ENCODE results near the gene IGLL1.
"Not testable (repeated sequence)": the region's sequence is repeated elsewhere in the genome, so short reads cannot be mapped to it uniquely, and the experiment has no call there.

Gene IGLL1

DNA sequence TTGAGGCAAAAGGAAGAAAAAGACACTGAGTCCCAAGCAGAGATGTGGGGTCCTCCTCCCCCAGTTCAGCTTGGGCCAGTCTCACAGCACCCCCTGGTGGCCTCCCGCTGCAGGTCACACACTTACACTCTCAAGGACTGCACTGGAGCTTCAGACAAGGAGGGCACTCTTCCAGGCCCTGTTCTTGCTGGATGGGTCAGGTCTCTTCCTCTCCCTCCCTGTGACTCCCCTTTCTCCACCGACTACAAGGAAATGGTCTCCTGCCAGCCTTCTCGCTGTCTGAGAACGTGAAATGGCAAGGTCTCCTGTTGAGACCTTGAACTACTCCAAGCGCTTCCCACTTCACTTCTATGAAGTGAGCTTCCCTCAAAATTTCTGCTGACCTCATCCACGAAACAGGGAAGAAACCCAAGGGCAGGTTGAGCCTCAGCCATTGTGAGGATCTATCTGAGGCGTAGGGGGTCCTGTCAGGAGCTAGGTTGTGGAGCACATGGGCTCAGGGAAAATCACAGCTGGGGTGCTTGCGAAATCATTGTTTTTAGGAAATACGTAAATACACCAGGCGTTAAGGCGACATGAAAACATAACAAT, 11.2 kb upstream of the IGLL1 start:
- DNase-seq (ENCODE audit: low spot score): peak; percentile 51

DNA sequence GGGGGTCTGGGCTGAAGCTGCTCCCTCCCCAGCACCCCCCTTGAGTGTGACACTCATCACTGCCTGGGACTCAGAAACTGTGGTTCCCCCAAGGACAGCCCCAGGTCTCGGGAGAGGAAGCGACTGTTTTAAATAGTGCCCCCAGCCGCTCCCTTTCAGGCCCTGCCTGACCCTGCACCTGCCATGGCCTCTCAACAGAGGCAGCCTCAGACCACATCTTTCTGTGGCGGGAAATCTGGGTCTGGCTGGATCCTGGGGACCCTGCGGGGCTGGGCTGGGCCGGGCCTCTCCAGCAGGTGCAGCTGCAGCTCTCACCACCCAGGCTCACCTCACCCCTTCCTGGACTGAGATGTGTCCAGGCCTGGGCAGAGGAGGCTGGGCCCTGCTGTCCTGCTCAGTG, 3.7 kb upstream of the IGLL1 start:
- DNase-seq (ENCODE audit: low spot score): no peak

DNA sequence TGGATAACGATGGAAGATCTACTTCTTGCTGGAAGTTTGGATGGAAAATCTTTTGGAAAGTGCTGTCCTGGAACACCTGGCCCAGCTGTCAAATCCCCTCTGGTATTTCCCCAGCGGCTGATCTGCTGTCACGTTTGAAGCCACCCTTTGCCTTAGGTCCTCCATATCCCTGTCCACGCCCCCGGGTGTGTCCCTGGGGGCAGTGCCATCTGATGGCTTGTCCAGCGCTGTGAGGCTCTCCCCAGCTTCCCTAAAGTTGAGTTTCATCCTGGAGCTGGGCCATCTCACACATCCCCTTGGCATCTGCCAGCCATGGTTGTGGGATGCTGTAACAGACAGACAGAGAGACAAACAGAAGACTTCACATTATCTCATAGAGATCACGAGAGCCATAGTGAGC, 3.1 kb upstream of the IGLL1 start:
- DNase-seq (ENCODE audit: low spot score): no peak

DNA sequence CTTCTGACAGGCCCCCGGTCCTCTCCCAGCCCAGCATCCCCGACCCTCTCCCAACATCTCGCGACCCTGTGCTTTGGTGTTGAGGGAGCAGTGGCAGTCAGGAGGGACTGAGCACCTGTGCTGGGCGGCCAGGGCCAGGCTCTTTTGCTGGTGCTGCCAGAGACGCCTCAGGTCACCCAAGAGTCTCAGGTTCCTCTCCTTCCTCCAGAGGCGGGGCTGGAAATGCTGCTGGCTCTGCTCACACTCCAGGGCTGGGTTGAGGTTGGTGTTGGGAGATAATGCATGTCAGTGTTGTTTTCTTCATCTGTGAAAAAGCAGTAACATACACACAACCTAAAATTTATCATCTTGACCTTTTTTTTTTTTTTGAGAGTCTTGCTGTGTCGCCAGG, 1.2 kb upstream of the IGLL1 start:
- no peak for DNase-seq (ENCODE audit: low spot score)

DNA sequence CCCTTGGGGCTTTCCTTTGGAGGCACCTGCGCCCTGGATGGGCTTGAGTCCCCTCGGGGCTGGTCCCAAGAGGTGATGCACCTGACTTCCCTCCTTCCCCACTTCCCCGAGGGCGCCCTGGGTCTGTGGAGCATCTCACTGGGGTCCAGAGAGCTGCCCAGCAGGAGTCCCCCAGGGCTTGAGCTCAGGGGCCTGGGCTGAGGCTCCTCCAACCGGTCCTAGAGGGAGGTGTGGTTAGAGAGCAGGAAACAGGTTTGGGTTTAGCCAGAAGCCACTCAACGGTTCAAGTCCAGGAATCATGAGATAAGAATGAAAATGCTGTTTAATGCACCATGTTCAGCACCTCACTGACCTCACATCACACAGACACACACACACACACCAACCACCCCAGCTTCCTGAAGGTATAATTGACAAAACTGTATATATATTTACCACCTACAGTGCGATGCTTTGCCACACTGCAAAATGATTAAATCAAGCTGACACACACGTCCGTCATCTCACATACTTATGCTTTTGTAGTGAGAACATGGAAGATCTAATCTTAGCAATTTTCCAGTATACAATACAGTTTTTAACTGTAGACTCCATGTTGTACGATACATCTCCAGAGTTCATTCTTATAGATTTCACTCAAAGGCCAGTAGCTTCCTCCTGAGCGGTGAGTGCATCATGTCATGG, 628 bp upstream of the IGLL1 start:
- DNase-seq (ENCODE audit: low spot score): peak; percentile 14

DNA sequence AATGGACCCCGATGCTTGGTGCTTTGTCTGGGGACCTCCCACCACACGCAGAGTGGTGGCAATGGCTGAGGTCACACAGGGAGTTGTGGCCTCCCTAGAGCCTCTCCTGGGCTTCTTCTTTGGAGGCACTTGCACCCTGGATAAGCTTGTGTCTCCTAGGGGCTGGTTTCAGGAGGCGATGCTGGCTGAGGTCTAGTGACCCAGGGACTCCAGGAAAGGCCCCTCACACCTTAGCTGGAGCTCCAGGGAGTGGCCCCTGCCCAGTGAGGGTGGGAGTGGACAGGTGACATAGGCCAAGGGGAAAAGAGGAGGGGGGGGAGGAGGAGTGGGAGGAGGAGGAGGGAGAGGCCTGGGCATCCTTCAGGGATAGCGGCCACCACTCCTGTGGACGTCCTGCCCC, 810 bp downstream of the IGLL1 start:
- no peak for DNase-seq (ENCODE audit: low spot score)

DNA sequence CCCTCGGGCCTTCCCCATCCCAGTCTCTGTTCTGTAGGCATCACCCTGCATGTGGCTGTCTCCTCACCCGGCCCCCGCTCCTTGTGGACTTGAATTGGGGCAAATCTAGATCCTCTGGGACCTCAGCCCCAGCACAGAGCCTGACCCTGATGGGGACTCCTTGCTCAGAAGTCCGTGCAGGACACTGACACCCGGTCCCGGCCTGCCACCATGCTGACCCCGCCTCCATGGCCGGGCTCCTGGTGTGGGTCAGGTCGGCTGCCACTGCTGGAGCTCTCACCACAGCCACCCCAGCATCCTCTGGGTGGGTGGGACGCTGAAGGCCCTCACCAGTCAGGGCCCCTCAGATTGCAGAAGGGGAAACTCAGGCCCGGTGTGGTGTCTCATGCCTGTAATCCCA, 1.8 kb downstream of the IGLL1 start:
- no peak for DNase-seq (ENCODE audit: low spot score)

DNA sequence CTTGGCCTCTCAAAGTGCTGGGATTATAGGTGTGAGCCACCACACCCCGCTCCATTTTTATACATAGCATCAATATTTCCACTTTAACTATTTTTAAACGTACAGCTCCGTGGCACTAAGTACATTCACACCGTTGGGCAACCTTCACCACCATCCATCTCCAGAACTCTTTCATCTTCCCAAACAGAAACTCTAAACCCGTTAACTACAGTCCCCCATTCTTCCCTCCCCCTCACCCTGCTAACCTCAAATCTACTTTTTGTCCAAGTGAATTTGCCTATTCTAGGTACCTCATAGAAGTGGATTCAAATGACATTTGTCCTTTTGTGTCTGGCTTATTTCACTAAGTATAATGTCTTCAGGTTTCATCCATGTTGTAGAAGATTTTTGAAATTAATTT, 3.4 kb downstream of the IGLL1 start:
- no peak for DNase-seq (ENCODE audit: low spot score)

DNA sequence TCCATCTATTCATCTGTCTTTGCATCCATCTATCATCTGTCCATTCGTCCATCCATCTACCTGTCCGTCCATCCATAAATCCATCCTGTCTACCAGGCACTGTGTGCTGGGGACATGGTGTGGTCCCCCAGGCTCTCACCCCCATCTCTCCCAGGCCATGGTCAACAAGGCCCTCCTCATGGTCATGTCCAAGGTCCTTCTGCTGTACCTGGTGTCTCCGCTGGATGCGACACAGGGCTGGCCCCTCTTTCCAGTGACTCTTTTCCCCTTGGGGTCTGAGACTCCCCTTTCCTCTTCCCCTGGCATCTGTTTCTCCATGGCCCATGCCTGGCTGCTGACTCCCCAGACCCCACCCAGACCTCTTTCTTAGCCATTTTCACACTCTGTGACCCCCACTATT, 4.5 kb downstream of the IGLL1 start:
- DNase-seq (ENCODE audit: low spot score): no peak

DNA sequence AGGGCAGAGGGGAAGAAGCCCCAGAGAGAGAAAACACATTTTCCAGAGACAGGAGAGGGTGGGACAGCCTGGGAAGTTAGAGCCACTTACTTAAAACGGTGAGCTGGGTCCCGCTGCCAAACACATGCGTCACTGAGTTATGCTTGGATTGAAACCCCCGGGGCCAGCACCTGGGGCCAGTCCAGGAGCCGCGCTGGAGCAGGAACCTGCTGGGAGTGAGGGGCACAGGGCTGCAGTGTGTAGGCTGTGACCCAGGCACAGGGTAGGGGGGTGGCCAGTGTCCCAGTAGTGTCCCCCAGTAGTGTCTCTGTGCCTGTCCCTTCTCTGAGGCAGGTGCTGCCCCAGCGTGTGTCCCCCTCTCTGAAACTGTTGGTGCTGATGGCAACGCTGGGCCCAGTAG, 5.2 kb downstream of the IGLL1 start:
- DNase-seq (ENCODE audit: low spot score): no peak

DNA sequence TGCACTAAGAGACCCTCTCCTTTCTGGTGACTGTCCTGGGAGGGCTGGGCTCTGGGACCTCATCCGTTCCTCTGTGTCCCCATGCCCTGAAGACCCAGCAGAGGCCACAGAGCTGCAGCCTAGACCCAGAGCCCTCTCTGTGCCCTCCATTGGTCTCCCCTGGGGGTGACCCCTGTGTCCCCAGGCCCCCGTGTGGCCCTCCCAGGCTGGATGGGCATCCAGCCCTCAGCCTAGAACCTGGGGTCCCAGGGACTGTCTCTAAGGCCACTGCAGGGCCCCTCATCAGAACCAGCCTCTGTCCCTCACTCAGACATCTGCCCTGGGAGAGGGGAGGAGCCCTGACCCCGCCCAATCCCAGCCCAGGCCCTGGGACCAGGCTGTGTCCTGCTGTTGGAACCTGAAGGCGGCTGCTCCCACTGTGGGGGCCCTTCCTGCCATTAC, 5.7 kb downstream of the IGLL1 start:
- DNase-seq (ENCODE audit: low spot score): no peak

DNA sequence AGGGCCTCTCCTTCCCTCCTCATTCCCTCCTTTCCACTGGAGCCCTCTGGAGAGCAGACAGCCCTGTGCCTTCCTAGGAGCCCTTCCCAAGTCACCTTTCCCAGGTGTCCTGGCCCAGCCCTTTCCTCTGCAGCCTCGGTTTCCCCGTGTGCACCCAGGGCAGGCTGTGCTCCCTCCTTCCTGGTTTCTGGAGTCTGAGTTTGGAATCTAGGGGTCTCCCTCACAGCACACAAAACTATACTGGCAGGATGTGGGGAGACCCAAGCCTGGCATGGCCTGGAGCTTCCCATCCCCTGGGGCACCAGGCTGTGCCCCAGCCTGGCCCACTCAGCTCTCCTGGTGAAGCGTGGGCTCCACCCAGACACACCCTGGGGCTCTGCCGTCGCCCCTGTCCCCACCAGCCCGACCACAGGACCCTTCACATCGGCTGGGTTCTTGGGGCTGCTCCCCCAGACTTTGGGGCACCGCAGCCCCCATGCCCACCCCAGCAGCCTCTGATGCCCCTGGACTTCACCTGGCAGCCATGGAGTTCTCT, 6.3 kb downstream of the IGLL1 start:
- not testable (repeated sequence) for DNase-seq (ENCODE audit: low spot score)

DNA sequence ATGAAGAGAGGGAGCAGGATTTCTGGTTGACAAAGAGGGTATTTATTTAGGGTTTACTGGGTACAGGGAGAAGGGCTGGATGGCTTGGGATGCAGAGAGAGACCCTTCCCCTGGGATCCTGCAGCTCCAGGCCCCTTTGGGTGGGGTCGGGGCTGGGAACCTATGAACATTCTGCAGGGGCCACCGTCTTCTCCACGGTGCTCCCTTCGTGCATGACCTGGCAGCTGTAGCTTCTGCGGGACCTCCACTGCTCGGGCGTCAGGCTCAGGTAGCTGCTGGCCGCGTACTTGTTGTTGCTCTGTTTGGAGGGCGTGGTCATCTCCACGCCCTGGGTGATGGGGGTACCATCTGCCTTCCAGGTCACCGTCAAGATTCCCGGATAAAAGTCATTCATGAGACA, 7.0 kb downstream of the IGLL1 start:
- not testable (repeated sequence) for DNase-seq (ENCODE audit: low spot score)

DNA sequence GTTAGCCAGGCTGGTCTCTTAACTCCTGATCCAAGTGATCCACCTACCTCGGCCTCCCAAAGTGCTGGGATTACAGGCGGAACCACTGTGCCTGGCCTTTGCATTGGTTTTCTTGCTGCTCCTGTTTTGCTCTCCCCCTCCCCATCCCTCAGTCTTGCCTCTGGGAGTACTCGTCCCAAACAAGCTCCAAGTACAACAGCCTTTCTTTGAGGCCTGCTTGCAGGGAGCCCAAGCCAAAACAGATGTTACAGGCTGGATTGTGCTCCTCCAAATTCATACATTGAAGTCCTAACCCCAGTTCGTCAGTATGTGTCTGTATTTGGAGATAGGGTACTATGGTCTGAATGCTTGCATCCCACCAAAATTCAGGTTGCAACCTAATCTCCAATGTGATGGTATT, 8.6 kb downstream of the IGLL1 start:
- no peak for DNase-seq (ENCODE audit: low spot score)

DNA sequence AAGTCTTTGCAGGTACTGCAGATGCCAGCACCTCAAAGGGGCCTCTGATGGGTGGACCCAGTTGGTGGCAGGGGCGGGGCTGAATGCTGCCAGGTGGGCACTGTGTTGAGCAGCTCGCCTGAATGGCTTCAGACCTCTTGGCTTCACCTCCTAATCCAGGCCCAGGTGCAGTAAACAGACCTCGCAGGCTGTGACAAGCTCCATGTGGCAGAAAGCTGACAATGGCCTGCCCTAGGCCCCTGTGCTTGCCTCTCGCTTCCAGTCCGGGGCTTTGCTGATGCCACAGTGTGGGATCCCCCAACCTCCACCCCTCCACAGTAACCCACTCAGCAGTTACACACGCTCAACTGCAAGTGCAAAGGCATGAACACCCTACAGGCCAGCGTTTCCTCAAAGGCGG, 9.4 kb downstream of the IGLL1 start:
- DNase-seq (ENCODE audit: low spot score): no peak

DNA sequence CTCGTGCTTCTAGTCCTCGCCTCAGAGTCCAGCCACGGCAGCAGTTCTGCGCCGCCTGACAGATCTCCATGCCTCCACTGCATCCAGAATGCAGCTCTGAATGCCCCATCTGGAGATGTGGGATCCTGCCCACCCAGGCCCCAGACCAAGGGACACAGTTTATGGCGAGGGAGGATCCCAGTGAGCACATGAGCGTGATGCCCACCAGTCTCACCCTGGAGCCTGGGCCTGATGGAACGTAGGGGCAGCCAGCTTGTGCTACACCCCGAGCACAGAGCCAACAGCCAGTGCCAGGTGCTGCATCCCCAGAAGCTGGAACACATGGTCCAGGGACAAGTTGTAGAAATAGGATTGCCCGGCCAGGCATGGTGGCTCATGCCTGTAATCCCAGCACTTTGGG, 10.4 kb downstream of the IGLL1 start:
- DNase-seq (ENCODE audit: low spot score): no peak

DNA sequence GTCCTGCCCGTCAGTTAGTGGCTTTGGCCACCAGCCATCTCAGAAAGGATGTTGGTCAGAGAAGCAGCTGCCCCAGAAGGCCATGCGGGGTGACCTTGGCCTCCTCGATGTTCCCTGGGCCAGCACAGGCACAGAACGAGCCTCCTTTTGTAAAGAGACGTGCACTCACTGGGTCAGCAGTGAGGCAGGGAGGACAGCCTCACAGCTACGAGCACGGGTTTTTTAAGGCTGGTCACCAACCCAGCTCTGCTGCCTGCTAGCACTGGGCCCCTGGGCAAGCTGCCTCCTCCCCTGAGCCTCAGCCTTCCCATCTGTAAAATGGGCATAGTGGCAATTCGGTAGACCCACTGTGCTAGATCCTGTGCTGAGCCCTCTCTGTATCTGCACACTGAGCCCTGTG, 10.8 kb downstream of the IGLL1 start:
- DNase-seq (ENCODE audit: low spot score): no peak

DNA sequence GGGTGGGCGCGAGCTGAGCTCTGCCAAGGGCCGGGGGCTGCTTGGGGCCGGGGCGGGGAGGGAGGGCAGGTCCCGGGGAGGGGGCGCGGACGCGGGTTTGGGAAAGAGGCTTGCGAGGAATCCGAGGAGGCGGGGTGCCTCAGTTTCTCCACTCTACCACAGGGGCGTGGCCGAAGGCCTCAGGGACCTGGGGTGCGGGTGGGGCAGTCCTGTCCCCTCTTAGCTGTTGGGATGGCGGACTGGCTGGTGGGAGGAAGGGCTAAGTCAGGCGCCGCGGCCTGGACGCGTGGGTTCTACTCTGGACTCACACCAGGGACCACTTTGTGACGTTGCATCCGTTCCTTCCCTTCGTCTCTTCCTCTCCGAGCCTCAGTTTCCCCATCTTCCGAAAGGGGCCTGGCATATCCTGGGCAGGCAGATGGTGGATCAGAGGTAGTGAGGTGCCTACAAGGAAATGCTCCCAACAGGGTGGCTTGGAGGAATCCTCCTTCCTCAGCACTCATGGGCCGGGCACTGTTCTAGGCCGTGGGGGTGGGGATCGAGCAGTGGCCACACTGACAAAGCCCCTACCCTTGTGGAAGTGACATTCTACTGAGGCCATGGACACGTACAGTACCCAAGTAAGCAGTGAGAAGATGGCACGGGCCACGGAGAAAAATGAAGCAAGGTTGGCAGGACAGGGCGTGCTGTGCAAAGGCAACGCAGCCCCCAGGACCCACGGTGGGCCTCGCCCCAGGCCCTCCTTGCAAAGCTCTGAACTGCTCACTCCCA, 13.2 kb downstream of the IGLL1 start:
- DNase-seq (ENCODE audit: low spot score): no peak

DNA sequence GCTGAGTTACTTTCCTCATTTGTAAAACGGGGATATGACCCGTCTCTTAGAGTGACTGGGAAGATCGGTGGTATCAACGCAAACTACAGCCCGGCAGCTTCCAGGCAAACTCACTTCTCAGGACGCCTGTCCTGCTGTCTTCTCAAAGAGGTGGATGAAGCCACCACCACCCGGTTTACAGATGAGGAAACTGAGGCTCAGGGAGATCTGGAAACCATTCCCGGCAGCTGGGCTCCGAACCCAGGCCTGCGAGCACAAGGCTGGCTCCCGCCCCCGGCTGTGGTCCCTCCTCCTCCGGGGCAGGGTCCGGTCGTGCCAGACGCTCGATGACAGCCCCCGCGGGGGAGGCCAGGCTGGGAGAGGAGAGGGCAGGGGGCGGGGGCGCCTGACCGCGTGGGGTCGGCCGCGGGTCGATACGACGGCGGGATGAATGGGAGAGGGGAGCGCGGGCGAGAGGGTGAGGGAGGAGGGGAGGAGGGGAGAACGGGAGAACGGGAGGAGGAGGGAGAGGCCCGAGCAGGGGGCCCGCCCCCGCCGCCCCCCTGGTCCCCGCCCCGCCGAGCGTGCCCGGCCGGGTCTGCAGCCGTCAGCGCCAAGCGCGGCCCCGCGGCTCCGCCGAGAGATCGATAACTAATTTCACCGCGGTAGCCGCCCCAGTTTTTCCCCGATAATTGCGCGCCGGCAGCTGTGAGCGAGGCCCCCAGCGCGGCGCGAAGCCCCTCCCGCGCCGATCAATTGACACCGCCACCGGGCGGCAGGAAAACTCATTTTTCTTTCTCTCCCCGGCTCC, 14.0 kb downstream of the IGLL1 start:
- DNase-seq (ENCODE audit: low spot score): no peak

DNA sequence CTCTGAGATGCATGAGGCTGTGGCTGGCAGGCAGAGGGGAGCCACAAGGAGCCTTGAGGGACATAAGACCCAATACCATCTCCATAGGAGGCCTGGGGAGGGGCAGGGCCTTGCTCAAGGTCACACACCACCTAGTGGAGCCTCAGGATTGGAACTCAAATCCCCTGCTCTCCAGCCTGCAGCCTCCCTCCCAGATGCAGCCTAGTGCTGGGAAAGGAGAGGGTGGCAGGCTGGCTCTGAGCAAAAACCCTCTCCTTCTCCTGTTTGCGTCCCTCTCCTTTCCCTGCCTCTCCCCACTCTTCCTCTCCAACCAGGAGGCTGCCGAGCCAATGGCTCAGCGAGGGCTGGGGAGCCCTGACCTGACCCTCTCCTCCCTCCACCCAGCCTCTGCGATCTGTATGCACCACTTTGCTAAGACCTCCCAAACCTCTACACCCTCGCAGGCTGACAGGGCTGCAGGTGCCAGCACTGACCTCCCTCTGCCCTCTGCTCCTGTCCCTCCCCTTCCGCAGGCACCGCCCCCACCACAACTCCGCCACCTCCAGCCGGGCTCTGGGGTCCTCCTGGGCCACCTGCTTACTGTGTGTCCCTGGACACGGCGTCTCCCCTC, 14.7 kb downstream of the IGLL1 start:
- DNase-seq (ENCODE audit: low spot score): no peak

DNA sequence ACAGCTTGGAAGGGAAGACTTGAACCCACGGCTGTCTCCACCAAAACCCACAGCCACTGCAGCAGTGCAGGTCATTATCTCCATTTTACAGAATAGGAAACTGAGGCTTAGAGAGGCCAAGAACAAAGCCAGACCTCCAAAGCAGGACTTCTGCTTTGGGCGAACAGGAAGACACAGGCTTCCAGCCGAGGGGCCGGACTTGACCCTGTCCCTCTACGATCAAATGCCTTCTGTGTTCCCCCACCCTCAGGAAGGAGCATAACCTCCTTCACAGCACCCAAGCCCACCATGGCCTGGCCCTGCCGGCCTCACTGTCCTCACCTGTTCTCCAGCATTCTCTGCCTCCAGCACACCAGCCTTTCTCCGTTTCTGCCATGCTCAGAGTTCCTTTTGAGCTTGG, 15.8 kb downstream of the IGLL1 start:
- DNase-seq (ENCODE audit: low spot score): no peak

DNA sequence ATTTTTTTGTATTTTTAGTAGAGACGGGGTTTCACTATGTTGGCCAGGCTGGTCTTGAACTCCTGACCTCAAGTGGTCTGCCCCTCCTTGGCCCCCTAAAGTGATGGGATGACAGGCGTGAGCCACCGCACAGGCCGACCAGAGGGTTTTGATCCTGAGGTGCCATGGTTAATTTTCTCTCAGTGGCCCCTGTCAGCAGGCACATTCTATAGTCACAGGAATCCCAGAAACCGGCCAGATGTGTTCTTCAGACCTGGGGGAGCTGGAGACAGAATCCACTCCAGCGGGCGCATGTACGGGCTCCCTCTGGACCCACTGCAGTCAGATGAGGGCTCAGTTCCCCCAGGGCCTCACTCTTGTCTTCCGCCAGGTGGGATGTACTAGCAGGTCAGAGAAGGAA, 17.0 kb downstream of the IGLL1 start:
- no peak for DNase-seq (ENCODE audit: low spot score)
